D341Med (cell line): ENCODE measurements around the gene ARHGEF17.

Source experiments
- DNase-seq: peaks from one replicate; pipeline ENCODE4 v3.0.0; 2012; ENCODE audit warnings: low spot score

Gene ARHGEF17

GRCh38 chr11:73293356-73293936 lies 14.6 kb upstream of the ARHGEF17 start:
- no peak for DNase-seq

- no peak for DNase-seq
Measured at GRCh38 chr11:73294604-73295003, 13.5 kb upstream of the ARHGEF17 start.

GRCh38 chr11:73295241-73295995 lies 12.7 kb upstream of the ARHGEF17 start:
- peak; percentile 80 for DNase-seq

- DNase-seq = no peak
Measured at GRCh38 chr11:73295996-73296318, 12.1 kb upstream of the ARHGEF17 start.

- no peak for DNase-seq
Measured at GRCh38 chr11:73296501-73297230, 11.4 kb upstream of the ARHGEF17 start.

- DNase-seq = no peak
Measured at GRCh38 chr11:73297231-73297590, 10.9 kb upstream of the ARHGEF17 start.

GRCh38 chr11:73297702-73298101 lies 10.4 kb upstream of the ARHGEF17 start:
- no peak for DNase-seq

- peak; percentile 60 for DNase-seq
Measured at GRCh38 chr11:73298233-73298632, 9.8 kb upstream of the ARHGEF17 start.

- no peak for DNase-seq
Measured at GRCh38 chr11:73299751-73300150, 8.3 kb upstream of the ARHGEF17 start.

- DNase-seq = no peak
Measured at GRCh38 chr11:73306069-73306841, 1.8 kb upstream of the ARHGEF17 start.

- peak; percentile 64 for DNase-seq
Measured at GRCh38 chr11:73306977-73307322, 1.1 kb upstream of the ARHGEF17 start.

- DNase-seq = peak; percentile 95
Measured at GRCh38 chr11:73307323-73308002, 613 bp upstream of the ARHGEF17 start.

- DNase-seq = peak; percentile 54
Measured at GRCh38 chr11:73308961-73309919, 1.2 kb downstream of the ARHGEF17 start.

GRCh38 chr11:73310076-73310475 lies 2.0 kb downstream of the ARHGEF17 start:
- no peak for DNase-seq

- DNase-seq = no peak
Measured at GRCh38 chr11:73310661-73311393, 2.8 kb downstream of the ARHGEF17 start.

- DNase-seq = no peak
Measured at GRCh38 chr11:73311394-73311869, 3.4 kb downstream of the ARHGEF17 start.

- DNase-seq = no peak
Measured at GRCh38 chr11:73312036-73312435, 4.0 kb downstream of the ARHGEF17 start.

GRCh38 chr11:73312851-73313327 lies 4.8 kb downstream of the ARHGEF17 start:
- DNase-seq = no peak

- DNase-seq = no peak
Measured at GRCh38 chr11:73313652-73314051, 5.6 kb downstream of the ARHGEF17 start.
